Spleen (tissue), 11 donors: Measurements from ENCODE around the gene CACNA1A. TPM values are rescaled to one million over a fixed set of nuclear protein-coding genes. Genes with fewer than 3 reads are reported as not detected.

ENCODE experiments used
- DNase-seq: peaks from one replicate; pipeline ENCODE4 v3.0.0-alpha.2; 2020
- H3K27ac ChIP-seq, 8 donors: fragments of 200-600 bp; sonication (generic) in 7 of 8; 1 replicate in 4 of 8; 2 replicates in 4 of 8; pipeline versions ENCODE4 v1.5.0 to v1.8.0; 2016 to 2021; ENCODE audit warnings: inconsistent platforms in 4 of 8, mild to moderate bottlenecking in 4 of 8, moderate library complexity in 1 of 8
- H3K27me3 ChIP-seq, 7 donors: fragments of 200-600 bp; sonication (generic) in 6 of 7; replicated peaks in 1 of 7; 1 replicate in 4 of 7; 2 replicates in 3 of 7; pipeline versions ENCODE4 v1.5.0 to v1.8.0; 2016 to 2021; ENCODE audit warnings: inconsistent platforms in 3 of 7, mild to moderate bottlenecking in 1 of 7
- H3K36me3 ChIP-seq, 6 donors: fragments of 200-600 bp; sonication (generic) in 5 of 6; 1 replicate in 4 of 6; 2 replicates in 2 of 6; pipeline versions ENCODE4 v1.5.0 to v1.8.0; 2016 to 2021; ENCODE audit warnings: inconsistent platforms in 2 of 6
- H3K4me1 ChIP-seq, 6 donors: fragments of 200-600 bp; sonication (generic) in 5 of 6; 1 replicate in 3 of 6; 2 replicates in 3 of 6; pipeline versions ENCODE4 v1.5.0 to v1.8.0; 2016 to 2021; ENCODE audit warnings: inconsistent platforms in 3 of 6
- H3K4me3 ChIP-seq, 8 donors: fragments of 200-600 bp; sonication (generic) in 7 of 8; 1 replicate in 4 of 8; 2 replicates in 4 of 8; pipeline versions ENCODE4 v1.5.0 to v1.8.0; 2016 to 2021; ENCODE audit warnings: inconsistent platforms in 4 of 8, mild to moderate bottlenecking in 4 of 8, moderate library complexity in 2 of 8
- H3K9me3 ChIP-seq, 8 donors: fragments of 200-600 bp; sonication (generic) in 7 of 8; 1 replicate in 4 of 8; 2 replicates in 4 of 8; pipeline versions ENCODE4 v1.5.0 to v1.8.0; 2016 to 2021; ENCODE audit warnings: inconsistent platforms in 4 of 8
- CTCF ChIP-seq, 11 experiments: fragments of 200-600 bp in 7 of 11; fragments of 450-650 bp in 4 of 11; sonication (generic) in 4 of 11; IDR thresholded peaks in 8 of 11; conservative IDR thresholded peaks in 3 of 11; 1 replicate in 7 of 11; 2 replicates in 4 of 11; pipeline versions ENCODE4 v1.4.0 to v1.8.0; 2016 to 2021; ENCODE audit warnings: antibody characterized with exemption in 11 of 11, inconsistent platforms in 4 of 11, mild to moderate bottlenecking in 1 of 11
- POLR2A ChIP-seq, 3 donors: fragments of 450-650 bp; IDR thresholded peaks; one replicate each; pipeline ENCODE4 v1.5.1; 2017; ENCODE audit warnings: antibody characterized with exemption in 3 of 3, mild to moderate bottlenecking in 1 of 3
- POLR2AphosphoS5 ChIP-seq, 3 donors: sonication (generic); formaldehyde crosslinking; IDR thresholded peaks; one replicate each; pipeline ENCODE4 v1.5.1; 2017; ENCODE audit warnings: antibody characterized with exemption in 3 of 3
- WGBS, 5 donors: extraction: QIAGEN DNeasy Blood & Tissue Kit in 3 of 5; methylation state at CpG; one replicate each; pipeline versions ENCODE4 v1.1.5 to v1.1.7; 2013 to 2018; 5-methylcytosine and 5-hydroxymethylcytosine counted together
- intact Hi-C: fragments of 100-400 bp; cut with DNase I; formaldehyde crosslinking; loops from one replicate; pipeline ENCODE4 v1.15.0; 2023; ENCODE audit warnings: low total_unique reads
- polyA plus RNA-seq, 3 donors: library from polyadenylated mRNA; stranded (reverse); fragments of 200-250 nt; gene quantifications; one replicate each; pipeline ENCODE4 v1.2.1, GENCODE V29; 2013
- total RNA-seq, 7 donors: library from RNA; depleted of rRNA in 3 of 7; stranded (reverse); fragments of >200 nt in 3 of 7; fragmentation: NEBNext Ultra II Directional in 4 of 7; extraction: Animal tissue kit (Norgen Biotek cat#: 25700) in 4 of 7; gene quantifications; one replicate each; pipeline versions ENCODE4 v1.1.0 to v1.2.1, GENCODE V29; 2016 to 2021
- donor health status: healthy with polysubstance abuse.
- donor health status: DM: no; HTN: no; CAD: no; lungs with moderate emphysema.
- donor health status: DM: no; HTN: no; CAD: no.
- donor health status: Bipolar disorder and iron deficiency.
- donor health status: healthy.
- donor health status: DM: no; HTN: no; CAD: no.
- donor health status: DM: yes; HTN: yes; CAD: no.

CACNA1A gene
- total and polyA plus RNA-seq, 10 donors, result 0.39 to 1.9 (median 0.75) TPM

- H3K27ac ChIP-seq, result no peak overlapping the region
- TF ChIP-seq POLR2A (IDR thresholded peaks at IDR 0.05) (no peak), POLR2AphosphoS5 (IDR thresholded peaks at IDR 0.05) (peak in 1 of 3 donors; percentile 56), CTCF (IDR thresholded peaks at IDR 0.05 in 8 of 11, conservative IDR thresholded peaks at IDR 0.05 in 3 of 11) (peak; percentile 34 to 86 (median 67))
- H3K4me3 ChIP-seq, result peak overlapping the region in 1 of 8 donors; percentile 36
- intact Hi-C loops, result no loop called here
- DNase-seq, result peak; percentile 89
- H3K4me1 ChIP-seq, result peaks cover 5 to 10% (median 8%) of the 10 kb centered on the region in 6 donors
- peaks cover 0 to 18% (median 10%) of the 10 kb centered on the region in 8 donors for H3K9me3 ChIP-seq
- peaks cover 0 to 8% (median 0%) of the 10 kb centered on the region in 7 donors for H3K27me3 ChIP-seq
- WGBS, 5 donors, result 5 to 29% (median 7%) methylated on average over 13 of the region's 13 CpGs
- no peaks in the 10 kb centered on the region for H3K36me3 ChIP-seq
Observed at GRCh38 chr19:13234518-13234917, 271.8 kb downstream of the CACNA1A start.

GRCh38 chr19:13231663-13232062, 274.6 kb downstream of the CACNA1A start:
- 4 to 22% (median 15%) methylated on average over 9 of the region's 9 CpGs for WGBS, 5 donors
- Histone ChIP-seq H3K27ac (no peak overlapping the region), H3K4me1 (peaks cover 5 to 10% (median 8%) of the 10 kb centered on the region in 6 donors), H3K36me3 (no peaks in the 10 kb centered on the region), H3K9me3 (peaks cover 0 to 18% (median 10%) of the 10 kb centered on the region in 8 donors), H3K27me3 (peaks cover 0 to 15% (median 4%) of the 10 kb centered on the region in 7 donors), H3K4me3 (no peak overlapping the region)
- intact Hi-C loops, result no loop called here
- no peak for TF ChIP-seq POLR2A (IDR thresholded peaks at IDR 0.05)
- no peak for TF ChIP-seq CTCF (IDR thresholded peaks at IDR 0.05 in 8 of 11, conservative IDR thresholded peaks at IDR 0.05 in 3 of 11)
- TF ChIP-seq POLR2AphosphoS5 (IDR thresholded peaks at IDR 0.05), result no peak
- DNase-seq, result no peak

- H3K4me3 ChIP-seq, result no peak overlapping the region
- no peak overlapping the region for H3K27ac ChIP-seq
- no peaks in the 10 kb centered on the region for H3K9me3 ChIP-seq
- H3K36me3 ChIP-seq, result no peaks in the 10 kb centered on the region
- WGBS, 5 donors, result 86 to 94% (median 88%) methylated on average over 5 to 7 of the region's 7 CpGs
- H3K27me3 ChIP-seq, result peaks cover 0 to 37% (median 17%) of the 10 kb centered on the region in 7 donors
- TF ChIP-seq CTCF (IDR thresholded peaks at IDR 0.05 in 8 of 11, conservative IDR thresholded peaks at IDR 0.05 in 3 of 11), result no peak
- TF ChIP-seq POLR2A (IDR thresholded peaks at IDR 0.05), result no peak
- TF ChIP-seq POLR2AphosphoS5 (IDR thresholded peaks at IDR 0.05), result no peak
- intact Hi-C loops, result no loop called here
- H3K4me1 ChIP-seq, result peaks cover 0 to under 1% (median under 1%) of the 10 kb centered on the region in 6 donors
- DNase-seq, result no peak
Observed at GRCh38 chr19:13229246-13229645, 277.0 kb downstream of the CACNA1A start.

GRCh38 chr19:13228561-13228960, 277.7 kb downstream of the CACNA1A start:
- Histone ChIP-seq H3K36me3 (no peaks in the 10 kb centered on the region), H3K27ac (no peak overlapping the region), H3K27me3 (peaks cover 0 to 37% (median 17%) of the 10 kb centered on the region in 7 donors), H3K4me3 (no peak overlapping the region), H3K9me3 (no peaks in the 10 kb centered on the region), H3K4me1 (no peaks in the 10 kb centered on the region)
- TF ChIP-seq POLR2A (IDR thresholded peaks at IDR 0.05) (no peak), CTCF (IDR thresholded peaks at IDR 0.05 in 8 of 11, conservative IDR thresholded peaks at IDR 0.05 in 3 of 11) (no peak), POLR2AphosphoS5 (IDR thresholded peaks at IDR 0.05) (no peak)
- no peak for DNase-seq
- intact Hi-C loops, result no loop called here
- 81 to 88% (median 83%) methylated on average over 7 of the region's 7 CpGs for WGBS, 5 donors
